Muscle of arm (tissue), 12 donors: ENCODE measurements around the gene SH2B3. TPM values are rescaled to one million over a fixed set of nuclear protein-coding genes. Genes with fewer than 3 reads are reported as not detected.

ENCODE experiments used
- DNase-seq: peaks from one replicate; pipeline ENCODE4 v3.0.0-alpha.2; 2013
- polyA plus RNA-seq, 12 donors: library from polyadenylated mRNA; unstranded; fragments of 120-200 nt; gene quantifications; one replicate each; pipeline ENCODE4 v1.2.1, GENCODE V29; 2013; ENCODE audit not compliant: insufficient read length in 12 of 12

The SH2B3 gene
- polyA plus RNA-seq, 12 donors = 13.5 to 20.7 (median 15.7) TPM; not detected in 1

GRCh38 chr12:111426344-111427185 lies 20.8 kb downstream of the SH2B3 start:
- DNase-seq = no peak

GRCh38 chr12:111427417-111428074 lies 21.8 kb downstream of the SH2B3 start:
- no peak for DNase-seq

GRCh38 chr12:111428081-111428727 lies 22.5 kb downstream of the SH2B3 start:
- no peak for DNase-seq

- DNase-seq = no peak
Measured at GRCh38 chr12:111428728-111429175, 23.0 kb downstream of the SH2B3 start.

- no peak for DNase-seq
Measured at GRCh38 chr12:111429828-111430432, 24.2 kb downstream of the SH2B3 start.

- DNase-seq = no peak
Measured at GRCh38 chr12:111430433-111431353, 25.0 kb downstream of the SH2B3 start.

GRCh38 chr12:111431772-111432171 lies 26.0 kb downstream of the SH2B3 start:
- no peak for DNase-seq

GRCh38 chr12:111434049-111434448 lies 28.3 kb downstream of the SH2B3 start:
- DNase-seq = no peak

- no peak for DNase-seq
Measured at GRCh38 chr12:111434680-111435338, 29.1 kb downstream of the SH2B3 start.

GRCh38 chr12:111435661-111436201 lies 30.0 kb downstream of the SH2B3 start:
- DNase-seq = no peak

GRCh38 chr12:111436266-111436665 lies 30.5 kb downstream of the SH2B3 start:
- no peak for DNase-seq

- no peak for DNase-seq
Measured at GRCh38 chr12:111436811-111437210, 31.1 kb downstream of the SH2B3 start.

- DNase-seq = no peak
Measured at GRCh38 chr12:111437816-111438454, 32.2 kb downstream of the SH2B3 start.

- DNase-seq = no peak
Measured at GRCh38 chr12:111438481-111438880, 32.8 kb downstream of the SH2B3 start.

- no peak for DNase-seq
Measured at GRCh38 chr12:111439657-111440151, 34.0 kb downstream of the SH2B3 start.

- no peak for DNase-seq
Measured at GRCh38 chr12:111440152-111440551, 34.4 kb downstream of the SH2B3 start.

GRCh38 chr12:111440631-111441030 lies 34.9 kb downstream of the SH2B3 start:
- DNase-seq = no peak

- no peak for DNase-seq
Measured at GRCh38 chr12:111441107-111441928, 35.6 kb downstream of the SH2B3 start.
